Esophagus muscularis mucosa (tissue), 4 donors: ENCODE results near the gene SNX1.

ENCODE experiments used
- CTCF ChIP-seq, 3 experiments: fragments of 200-600 bp in 2 of 3; fragments of 450-650 bp in 1 of 3; sonication (generic) in 2 of 3; IDR thresholded peaks; one replicate each; pipeline ENCODE4 v1.5.1; 2017 to 2019; ENCODE audit warnings: antibody characterized with exemption in 3 of 3, mild to moderate bottlenecking in 2 of 3, moderate library complexity in 1 of 3
- EP300 ChIP-seq: sonication (generic); formaldehyde crosslinking; IDR thresholded peaks from one replicate; pipeline ENCODE4 v1.6.1; 2017; ENCODE audit warnings: antibody characterized with exemption
- POLR2A ChIP-seq: fragments of 450-650 bp; IDR thresholded peaks from one replicate; pipeline ENCODE4 v1.6.1; 2017; ENCODE audit warnings: antibody characterized with exemption, moderate library complexity, mild to moderate bottlenecking, low read depth

GRCh38 chr15:64152507-64153387 lies 57.0 kb downstream of the SNX1 start:
- TF ChIP-seq CTCF (IDR thresholded peaks at IDR 0.05) (no peak), POLR2A (no peak), EP300 (no peak)
